OCI-LY1 (cell line): ENCODE data around the gene HOXD4.

ENCODE experiments used
- CTCF ChIP-seq: fragments of 200-600 bp; sonication (generic), shearing (Covaris generic); IDR thresholded peaks from 2 replicates; pipeline ENCODE4 v1.5.1; 2017; ENCODE audit warnings: mild to moderate bottlenecking, antibody characterized with exemption, low read length, moderate library complexity, mixed read lengths
- EZH2 ChIP-seq: fragments of 200-600 bp; sonication (generic), shearing (Covaris generic); IDR thresholded peaks from 2 replicates; pipeline ENCODE4 v1.8.0; 2017; ENCODE audit warnings: borderline replicate concordance, mixed run types, mild to moderate bottlenecking, antibody characterized with exemption, low read length, moderate library complexity, mixed read lengths

- TF ChIP-seq CTCF = no peak
- TF ChIP-seq EZH2 = no peak
These were observed 7.7 kb downstream of the HOXD4 start for GRCh38 chr2:176158855-176159662.
